ENCODE results near the gene CASQ1. TPM values are rescaled to one million over a fixed set of nuclear protein-coding genes. Genes with fewer than 3 reads are reported as not detected.

CASQ1 gene
- total and polyA plus RNA-seq, 4 donors = 1.6 to 15.2 (median 3.9) TPM

GRCh38 chr1:160191756-160192155 is 1.4 kb downstream of the CASQ1 start:
- no peaks in the 10 kb centered on the region for H3K36me3 ChIP-seq (ENCODE audit: control insufficient read depth in 1 of 2, insufficient read depth in 2 of 2, low read length in 1 of 2)
- H3K27me3 ChIP-seq (ENCODE audit: control insufficient read depth in 1 of 2, insufficient read depth in 2 of 2, low read length in 1 of 2) = no peaks in the 10 kb centered on the region
- no peak for DNase-seq
- intact Hi-C loops (cut with DNase I) = loop anchor here (2.0 to 5.0 kb wide), 7 partner anchors 27 to 101 kb away; partner anchors contain the start of genes ATP1A2 (in 1 of the 2) and PEX19 (in 1 of the 2)
- no peaks in the 10 kb centered on the region for H3K4me1 ChIP-seq (ENCODE audit: control insufficient read depth in 1 of 2, insufficient read depth in 2 of 2, low read length in 2 of 2)
- 88 to 92% methylated on average over 3 of the region's 3 CpGs for WGBS, 2 donors
- H3K27ac ChIP-seq (ENCODE audit: low read depth in 1 of 2, low read length in 2 of 2) = no peak overlapping the region
- H3K9me3 ChIP-seq (ENCODE audit: control insufficient read depth, low read length) = no peaks in the 10 kb centered on the region
- no peak for ATAC-seq (ENCODE audit: low FRiP score)
- H3K4me3 ChIP-seq (ENCODE audit: low read length in 2 of 2) = no peak overlapping the region

GRCh38 chr1:160192234-160192633 is 1.9 kb downstream of the CASQ1 start:
- ATAC-seq (ENCODE audit: low FRiP score) (no peak), DNase-seq (no peak)
- Histone ChIP-seq H3K27me3 (ENCODE audit: control insufficient read depth in 1 of 2, insufficient read depth in 2 of 2, low read length in 1 of 2) (no peaks in the 10 kb centered on the region), H3K4me3 (ENCODE audit: low read length in 2 of 2) (no peak overlapping the region), H3K9me3 (ENCODE audit: control insufficient read depth, low read length) (no peaks in the 10 kb centered on the region), H3K4me1 (ENCODE audit: control insufficient read depth in 1 of 2, insufficient read depth in 2 of 2, low read length in 2 of 2) (no peaks in the 10 kb centered on the region), H3K27ac (ENCODE audit: low read depth in 1 of 2, low read length in 2 of 2) (no peak overlapping the region), H3K36me3 (ENCODE audit: control insufficient read depth in 1 of 2, insufficient read depth in 2 of 2, low read length in 1 of 2) (no peaks in the 10 kb centered on the region)
- intact Hi-C loops (cut with DNase I) = loop anchor here (2.0 to 5.0 kb wide), 7 partner anchors 27 to 100 kb away; partner anchors contain the start of genes ATP1A2 (in 1 of the 2) and PEX19 (in 1 of the 2)

- intact Hi-C loops (cut with DNase I) = loop anchor here (1.0 to 5.0 kb wide), 8 partner anchors 26 to 99 kb away; partner anchors contain the start of genes ATP1A2 (in 1 of the 2) and PEX19 (in 1 of the 2)
- Histone ChIP-seq H3K4me3 (ENCODE audit: low read length in 2 of 2) (no peak overlapping the region), H3K27ac (ENCODE audit: low read depth in 1 of 2, low read length in 2 of 2) (no peak overlapping the region)
These were observed 2.9 kb downstream of the CASQ1 start for GRCh38 chr1:160193091-160193819.

GRCh38 chr1:160193832-160194736 is 3.7 kb downstream of the CASQ1 start:
- Histone ChIP-seq H3K4me1 (ENCODE audit: control insufficient read depth in 1 of 2, insufficient read depth in 2 of 2, low read length in 2 of 2) (no peaks in the 10 kb centered on the region), H3K36me3 (ENCODE audit: control insufficient read depth in 1 of 2, insufficient read depth in 2 of 2, low read length in 1 of 2) (no peaks in the 10 kb centered on the region), H3K4me3 (ENCODE audit: low read length in 2 of 2) (no peak overlapping the region), H3K9me3 (ENCODE audit: control insufficient read depth, low read length) (no peaks in the 10 kb centered on the region), H3K27ac (ENCODE audit: low read depth in 1 of 2, low read length in 2 of 2) (no peak overlapping the region), H3K27me3 (ENCODE audit: control insufficient read depth in 1 of 2, insufficient read depth in 2 of 2, low read length in 1 of 2) (no peaks in the 10 kb centered on the region)
- DNase-seq = no peak
- intact Hi-C loops (cut with DNase I) = loop anchor here (1.0 to 5.0 kb wide), 8 partner anchors 25 to 98 kb away; partner anchors contain the start of genes ATP1A2 (in 1 of the 2) and PEX19 (in 1 of the 2)
- ATAC-seq (ENCODE audit: low FRiP score) = no peak
- WGBS, 2 donors = 85 to 91% methylated on average over 9 of the region's 9 CpGs

More at GRCh38 chr1:160193091-160193819, 2.9 kb downstream of the CASQ1 start:
- H3K36me3 ChIP-seq (ENCODE audit: control insufficient read depth in 1 of 2, insufficient read depth in 2 of 2, low read length in 1 of 2) = no peaks in the 10 kb centered on the region
- no peaks in the 10 kb centered on the region for H3K27me3 ChIP-seq (ENCODE audit: control insufficient read depth in 1 of 2, insufficient read depth in 2 of 2, low read length in 1 of 2)
- 25 to 27% methylated on average over 16 of the region's 16 CpGs for WGBS, 2 donors
- DNase-seq = peak; percentile 83 to 95
- ATAC-seq (ENCODE audit: low FRiP score) = peak; percentile 92
- H3K9me3 ChIP-seq (ENCODE audit: control insufficient read depth, low read length) = no peaks in the 10 kb centered on the region
- no peaks in the 10 kb centered on the region for H3K4me1 ChIP-seq (ENCODE audit: control insufficient read depth in 1 of 2, insufficient read depth in 2 of 2, low read length in 2 of 2)

- no peak overlapping the region for H3K27ac ChIP-seq (ENCODE audit: low read depth in 1 of 2, low read length in 2 of 2)
- no peaks in the 10 kb centered on the region for H3K4me1 ChIP-seq (ENCODE audit: control insufficient read depth in 1 of 2, insufficient read depth in 2 of 2, low read length in 2 of 2)
- H3K9me3 ChIP-seq (ENCODE audit: control insufficient read depth, low read length) = no peaks in the 10 kb centered on the region
- WGBS, 2 donors = 75 to 79% methylated on average over 2 of the region's 2 CpGs
- no peak overlapping the region for H3K4me3 ChIP-seq (ENCODE audit: low read length in 2 of 2)
- DNase-seq = no peak
- no peaks in the 10 kb centered on the region for H3K36me3 ChIP-seq (ENCODE audit: control insufficient read depth in 1 of 2, insufficient read depth in 2 of 2, low read length in 1 of 2)
- intact Hi-C loops (cut with DNase I) = loop anchor here (5.0 kb wide), 5 partner anchors 58 to 98 kb away; partner anchors contain the start of genes ATP1A2 (in 1 of the 2) and PEX19 (in 1 of the 2)
- no peak for ATAC-seq (ENCODE audit: low FRiP score)
- H3K27me3 ChIP-seq (ENCODE audit: control insufficient read depth in 1 of 2, insufficient read depth in 2 of 2, low read length in 1 of 2) = no peaks in the 10 kb centered on the region
These were observed 4.3 kb downstream of the CASQ1 start for GRCh38 chr1:160194737-160195059.

GRCh38 chr1:160196143-160196542 is 5.8 kb downstream of the CASQ1 start:
- no peak for ATAC-seq (ENCODE audit: low FRiP score)
- intact Hi-C loops (cut with DNase I) = no loop called here
- no peak overlapping the region for H3K27ac ChIP-seq (ENCODE audit: low read depth in 1 of 2, low read length in 2 of 2)

GRCh38 chr1:160197231-160197630 is 6.9 kb downstream of the CASQ1 start:
- Histone ChIP-seq H3K27me3 (ENCODE audit: control insufficient read depth in 1 of 2, insufficient read depth in 2 of 2, low read length in 1 of 2) (no peaks in the 10 kb centered on the region), H3K4me1 (ENCODE audit: control insufficient read depth in 1 of 2, insufficient read depth in 2 of 2, low read length in 2 of 2) (no peaks in the 10 kb centered on the region), H3K27ac (ENCODE audit: low read depth in 1 of 2, low read length in 2 of 2) (no peak overlapping the region), H3K9me3 (ENCODE audit: control insufficient read depth, low read length) (no peaks in the 10 kb centered on the region), H3K4me3 (ENCODE audit: low read length in 2 of 2) (no peak overlapping the region), H3K36me3 (ENCODE audit: control insufficient read depth in 1 of 2, insufficient read depth in 2 of 2, low read length in 1 of 2) (no peaks in the 10 kb centered on the region)
- 64 to 77% methylated on average over 4 of the region's 4 CpGs for WGBS, 2 donors
- DNase-seq (no peak), ATAC-seq (ENCODE audit: low FRiP score) (no peak)
- intact Hi-C loops (cut with DNase I) = no loop called here

More at GRCh38 chr1:160196143-160196542, 5.8 kb downstream of the CASQ1 start:
- H3K4me3 ChIP-seq (ENCODE audit: low read length in 2 of 2) = no peak overlapping the region
- DNase-seq = no peak
- H3K36me3 ChIP-seq (ENCODE audit: control insufficient read depth in 1 of 2, insufficient read depth in 2 of 2, low read length in 1 of 2) = no peaks in the 10 kb centered on the region
- H3K27me3 ChIP-seq (ENCODE audit: control insufficient read depth in 1 of 2, insufficient read depth in 2 of 2, low read length in 1 of 2) = no peaks in the 10 kb centered on the region
- no peaks in the 10 kb centered on the region for H3K9me3 ChIP-seq (ENCODE audit: control insufficient read depth, low read length)
- 86% methylated on average over 4 of the region's 4 CpGs for WGBS, 2 donors
- H3K4me1 ChIP-seq (ENCODE audit: control insufficient read depth in 1 of 2, insufficient read depth in 2 of 2, low read length in 2 of 2) = no peaks in the 10 kb centered on the region

- H3K27ac ChIP-seq (ENCODE audit: low read depth in 1 of 2, low read length in 2 of 2) = no peak overlapping the region
- no peak overlapping the region for H3K4me3 ChIP-seq (ENCODE audit: low read length in 2 of 2)
- no peaks in the 10 kb centered on the region for H3K9me3 ChIP-seq (ENCODE audit: control insufficient read depth, low read length)
- WGBS, 2 donors = 88 to 90% methylated on average over 4 of the region's 4 CpGs
- ATAC-seq (ENCODE audit: low FRiP score) = no peak
- DNase-seq = no peak
- H3K4me1 ChIP-seq (ENCODE audit: control insufficient read depth in 1 of 2, insufficient read depth in 2 of 2, low read length in 2 of 2) = peaks cover 0 to 5% of the 10 kb centered on the region in 2 donors
- H3K27me3 ChIP-seq (ENCODE audit: control insufficient read depth in 1 of 2, insufficient read depth in 2 of 2, low read length in 1 of 2) = no peaks in the 10 kb centered on the region
- intact Hi-C loops (cut with DNase I) = no loop called here
- no peaks in the 10 kb centered on the region for H3K36me3 ChIP-seq (ENCODE audit: control insufficient read depth in 1 of 2, insufficient read depth in 2 of 2, low read length in 1 of 2)
These were observed 10.4 kb downstream of the CASQ1 start for GRCh38 chr1:160200786-160201185.
